ENCODE data around the gene ABCC4. TPM values are rescaled to one million over a fixed set of nuclear protein-coding genes. Genes with fewer than 3 reads are reported as not detected.

ABCC4 gene
- total and polyA plus RNA-seq, 4 donors = 0.74 to 22.5 (median 2.0) TPM

DNA sequence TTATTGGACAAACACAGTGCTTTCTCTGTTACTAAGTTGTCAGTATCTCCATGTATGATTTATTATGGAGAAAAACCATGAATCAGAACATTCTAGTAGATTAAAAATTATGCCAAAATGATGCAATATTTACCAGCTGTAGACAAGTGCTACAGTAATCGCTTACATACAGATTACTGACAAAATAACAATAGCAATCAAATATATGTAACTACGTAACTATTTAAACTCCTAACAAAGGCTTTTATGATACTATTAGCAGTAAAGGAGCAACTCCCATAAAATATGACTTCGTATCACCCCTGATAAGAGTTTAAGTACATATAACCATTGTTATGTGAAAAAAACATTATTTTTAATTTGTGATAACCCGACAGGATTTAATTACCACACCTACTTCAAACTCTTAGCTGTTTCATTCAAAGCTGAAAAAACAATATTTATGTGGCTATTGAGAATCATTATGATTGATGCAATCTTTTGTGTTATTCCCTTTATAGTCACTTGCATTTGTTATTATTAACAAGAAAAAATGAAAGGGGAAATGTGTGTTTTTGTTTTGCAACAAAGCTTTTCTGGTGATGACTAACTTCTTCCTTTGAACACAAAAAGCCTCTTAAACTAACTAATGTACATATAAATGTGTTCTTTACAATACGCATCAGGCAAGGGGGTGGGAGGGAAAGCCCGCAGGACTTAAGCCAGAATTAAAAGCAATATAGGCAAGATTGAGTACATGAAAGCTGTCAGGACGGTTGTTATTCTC lies 147.4 kb downstream of the ABCC4 start:
- Histone ChIP-seq H3K27ac (ENCODE audit: low read depth in 1 of 2, low read length in 2 of 2) (no peak overlapping the region), H3K9ac (ENCODE audit: low read depth in 1 of 2, low read length in 2 of 2) (no peak overlapping the region)
- TF ChIP-seq FOXA2 (IDR thresholded peaks at IDR 0.05) = no peak
- TF ChIP-seq, protein P1, sequence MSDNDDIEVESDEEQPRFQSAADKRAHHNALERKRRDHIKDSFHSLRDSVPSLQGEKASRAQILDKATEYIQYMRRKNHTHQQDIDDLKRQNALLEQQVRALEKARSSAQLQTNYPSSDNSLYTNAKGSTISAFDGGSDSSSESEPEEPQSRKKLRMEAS (IDR thresholded peaks at IDR 0.05) = no peak
- TF ChIP-seq, protein P2, sequence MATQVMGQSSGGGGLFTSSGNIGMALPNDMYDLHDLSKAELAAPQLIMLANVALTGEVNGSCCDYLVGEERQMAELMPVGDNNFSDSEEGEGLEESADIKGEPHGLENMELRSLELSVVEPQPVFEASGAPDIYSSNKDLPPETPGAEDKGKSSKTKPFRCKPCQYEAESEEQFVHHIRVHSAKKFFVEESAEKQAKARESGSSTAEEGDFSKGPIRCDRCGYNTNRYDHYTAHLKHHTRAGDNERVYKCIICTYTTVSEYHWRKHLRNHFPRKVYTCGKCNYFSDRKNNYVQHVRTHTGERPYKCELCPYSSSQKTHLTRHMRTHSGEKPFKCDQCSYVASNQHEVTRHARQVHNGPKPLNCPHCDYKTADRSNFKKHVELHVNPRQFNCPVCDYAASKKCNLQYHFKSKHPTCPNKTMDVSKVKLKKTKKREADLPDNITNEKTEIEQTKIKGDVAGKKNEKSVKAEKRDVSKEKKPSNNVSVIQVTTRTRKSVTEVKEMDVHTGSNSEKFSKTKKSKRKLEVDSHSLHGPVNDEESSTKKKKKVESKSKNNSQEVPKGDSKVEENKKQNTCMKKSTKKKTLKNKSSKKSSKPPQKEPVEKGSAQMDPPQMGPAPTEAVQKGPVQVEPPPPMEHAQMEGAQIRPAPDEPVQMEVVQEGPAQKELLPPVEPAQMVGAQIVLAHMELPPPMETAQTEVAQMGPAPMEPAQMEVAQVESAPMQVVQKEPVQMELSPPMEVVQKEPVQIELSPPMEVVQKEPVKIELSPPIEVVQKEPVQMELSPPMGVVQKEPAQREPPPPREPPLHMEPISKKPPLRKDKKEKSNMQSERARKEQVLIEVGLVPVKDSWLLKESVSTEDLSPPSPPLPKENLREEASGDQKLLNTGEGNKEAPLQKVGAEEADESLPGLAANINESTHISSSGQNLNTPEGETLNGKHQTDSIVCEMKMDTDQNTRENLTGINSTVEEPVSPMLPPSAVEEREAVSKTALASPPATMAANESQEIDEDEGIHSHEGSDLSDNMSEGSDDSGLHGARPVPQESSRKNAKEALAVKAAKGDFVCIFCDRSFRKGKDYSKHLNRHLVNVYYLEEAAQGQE (IDR thresholded peaks at IDR 0.05) = no peak
- TF ChIP-seq JUND (IDR thresholded peaks at IDR 0.05) = no peak
- no peak for TF ChIP-seq HNF4A (conservative IDR thresholded peaks at IDR 0.05)

GRCh38 chr13:95151942-95152587 lies 149.2 kb downstream of the ABCC4 start:
- Histone ChIP-seq H3K9ac (ENCODE audit: low read depth in 1 of 2, low read length in 2 of 2) (no peak overlapping the region), H3K4me1 (ENCODE audit: control insufficient read depth in 4 of 4, insufficient read depth in 4 of 4, low read length in 3 of 4) (peaks cover 0 to 13% (median 4%) of the 10 kb centered on the region in 4 donors), H3K4me3 (ENCODE audit: low read depth in 1 of 3, low read length in 3 of 3) (no peak overlapping the region), H3K27ac (ENCODE audit: low read depth in 1 of 2, low read length in 2 of 2) (no peak overlapping the region), H3K27me3 (ENCODE audit: control insufficient read depth in 4 of 4, insufficient read depth in 4 of 4, low read length in 3 of 4) (no peaks in the 10 kb centered on the region), H3K36me3 (ENCODE audit: control insufficient read depth in 4 of 4, insufficient read depth in 3 of 4, low read depth in 1 of 4, low read length in 3 of 4) (no peaks in the 10 kb centered on the region), H3K9me3 (ENCODE audit: control insufficient read depth in 4 of 4, low read length in 3 of 4) (no peaks in the 10 kb centered on the region)
- TF ChIP-seq HNF4A (conservative IDR thresholded peaks at IDR 0.05) (no peak), RAD21 (IDR thresholded peaks at IDR 0.05) (no peak), HNF4G (IDR thresholded peaks at IDR 0.05) (no peak), YY1 (IDR thresholded peaks at IDR 0.05) (no peak), TAF1 (conservative IDR thresholded peaks at IDR 0.05) (no peak), JUND (IDR thresholded peaks at IDR 0.05) (no peak), RXRA (IDR thresholded peaks at IDR 0.05) (no peak), GABPA (IDR thresholded peaks at IDR 0.05 in 1 of 2, conservative IDR thresholded peaks at IDR 0.05 in 1 of 2) (no peak), FOXA1 (IDR thresholded peaks at IDR 0.05) (no peak), FOXA2 (IDR thresholded peaks at IDR 0.05) (no peak), EGR1 (IDR thresholded peaks at IDR 0.05; ENCODE audit: low read depth in 2 of 2) (no peak), SP1 (IDR thresholded peaks at IDR 0.05) (no peak)
- TF ChIP-seq, protein P3, sequence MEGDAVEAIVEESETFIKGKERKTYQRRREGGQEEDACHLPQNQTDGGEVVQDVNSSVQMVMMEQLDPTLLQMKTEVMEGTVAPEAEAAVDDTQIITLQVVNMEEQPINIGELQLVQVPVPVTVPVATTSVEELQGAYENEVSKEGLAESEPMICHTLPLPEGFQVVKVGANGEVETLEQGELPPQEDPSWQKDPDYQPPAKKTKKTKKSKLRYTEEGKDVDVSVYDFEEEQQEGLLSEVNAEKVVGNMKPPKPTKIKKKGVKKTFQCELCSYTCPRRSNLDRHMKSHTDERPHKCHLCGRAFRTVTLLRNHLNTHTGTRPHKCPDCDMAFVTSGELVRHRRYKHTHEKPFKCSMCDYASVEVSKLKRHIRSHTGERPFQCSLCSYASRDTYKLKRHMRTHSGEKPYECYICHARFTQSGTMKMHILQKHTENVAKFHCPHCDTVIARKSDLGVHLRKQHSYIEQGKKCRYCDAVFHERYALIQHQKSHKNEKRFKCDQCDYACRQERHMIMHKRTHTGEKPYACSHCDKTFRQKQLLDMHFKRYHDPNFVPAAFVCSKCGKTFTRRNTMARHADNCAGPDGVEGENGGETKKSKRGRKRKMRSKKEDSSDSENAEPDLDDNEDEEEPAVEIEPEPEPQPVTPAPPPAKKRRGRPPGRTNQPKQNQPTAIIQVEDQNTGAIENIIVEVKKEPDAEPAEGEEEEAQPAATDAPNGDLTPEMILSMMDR (IDR thresholded peaks at IDR 0.05; ENCODE audit: low read depth, low read length, missing input control) = no peak
- TF ChIP-seq, protein P2 (IDR thresholded peaks at IDR 0.05) = no peak
- TF ChIP-seq, protein P1 (IDR thresholded peaks at IDR 0.05) = no peak
- TF ChIP-seq, protein P4, sequence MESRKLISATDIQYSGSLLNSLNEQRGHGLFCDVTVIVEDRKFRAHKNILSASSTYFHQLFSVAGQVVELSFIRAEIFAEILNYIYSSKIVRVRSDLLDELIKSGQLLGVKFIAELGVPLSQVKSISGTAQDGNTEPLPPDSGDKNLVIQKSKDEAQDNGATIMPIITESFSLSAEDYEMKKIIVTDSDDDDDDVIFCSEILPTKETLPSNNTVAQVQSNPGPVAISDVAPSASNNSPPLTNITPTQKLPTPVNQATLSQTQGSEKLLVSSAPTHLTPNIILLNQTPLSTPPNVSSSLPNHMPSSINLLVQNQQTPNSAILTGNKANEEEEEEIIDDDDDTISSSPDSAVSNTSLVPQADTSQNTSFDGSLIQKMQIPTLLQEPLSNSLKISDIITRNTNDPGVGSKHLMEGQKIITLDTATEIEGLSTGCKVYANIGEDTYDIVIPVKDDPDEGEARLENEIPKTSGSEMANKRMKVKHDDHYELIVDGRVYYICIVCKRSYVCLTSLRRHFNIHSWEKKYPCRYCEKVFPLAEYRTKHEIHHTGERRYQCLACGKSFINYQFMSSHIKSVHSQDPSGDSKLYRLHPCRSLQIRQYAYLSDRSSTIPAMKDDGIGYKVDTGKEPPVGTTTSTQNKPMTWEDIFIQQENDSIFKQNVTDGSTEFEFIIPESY (IDR thresholded peaks at IDR 0.05) = no peak
- TF ChIP-seq, protein P5, sequence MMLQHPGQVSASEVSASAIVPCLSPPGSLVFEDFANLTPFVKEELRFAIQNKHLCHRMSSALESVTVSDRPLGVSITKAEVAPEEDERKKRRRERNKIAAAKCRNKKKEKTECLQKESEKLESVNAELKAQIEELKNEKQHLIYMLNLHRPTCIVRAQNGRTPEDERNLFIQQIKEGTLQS (IDR thresholded peaks at IDR 0.05) = no peak
- WGBS = 75% methylated on average over 4 of the region's 4 CpGs
- no peak for DNase-seq (ENCODE audit: low spot score)

More for the DNA sequence above, 147.4 kb downstream of the ABCC4 start:
- no peak for DNase-seq (ENCODE audit: low spot score)
- peaks cover 0 to 13% (median 4%) of the 10 kb centered on the region in 4 donors for H3K4me1 ChIP-seq (ENCODE audit: control insufficient read depth in 4 of 4, insufficient read depth in 4 of 4, low read length in 3 of 4)
- 83% methylated on average over 7 of the region's 7 CpGs for WGBS
- no peaks in the 10 kb centered on the region for H3K36me3 ChIP-seq (ENCODE audit: control insufficient read depth in 4 of 4, insufficient read depth in 3 of 4, low read depth in 1 of 4, low read length in 3 of 4)
- no peak overlapping the region for H3K4me3 ChIP-seq (ENCODE audit: low read depth in 1 of 3, low read length in 3 of 3)
- H3K27me3 ChIP-seq (ENCODE audit: control insufficient read depth in 4 of 4, insufficient read depth in 4 of 4, low read length in 3 of 4) = no peaks in the 10 kb centered on the region
- no peaks in the 10 kb centered on the region for H3K9me3 ChIP-seq (ENCODE audit: control insufficient read depth in 4 of 4, low read length in 3 of 4)
